ENCODE results near the gene KCNQ5. TPM values are rescaled to one million over a fixed set of nuclear protein-coding genes. Genes with fewer than 3 reads are reported as not detected.

Gene KCNQ5
- total RNA-seq, 1 experiment from 2014 or later, result 9.4 TPM

DNA sequence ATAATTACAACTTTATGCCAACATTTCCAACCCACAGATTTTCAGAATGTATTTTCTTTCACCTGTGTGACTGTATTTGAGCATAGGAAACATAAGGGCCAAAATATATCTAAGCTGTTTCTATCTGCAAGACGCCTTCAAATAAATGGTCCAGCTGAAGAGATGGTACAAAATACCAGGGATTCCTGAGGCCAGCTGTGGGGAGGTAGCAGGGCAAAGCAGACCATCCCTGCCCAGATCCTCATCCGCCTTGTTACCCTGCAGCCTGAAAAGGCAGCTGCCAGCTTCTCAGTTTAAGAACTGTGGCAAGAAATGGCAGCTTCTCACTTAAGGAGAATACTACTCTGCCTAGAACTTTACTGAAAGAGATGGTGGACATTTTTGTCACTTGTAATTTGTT lies 460.1 kb downstream of the KCNQ5 start:
- in situ Hi-C loops (cut with HindIII; ENCODE audit: low pct_unique_long_range_greater_than_20kb, low sequenced_read_pairs) (no loop called here), intact Hi-C loops (cut with micrococcal nuclease; ENCODE audit: unreplicated experiment) (no loop called here)
- TF ChIP-seq POLR2AphosphoS5 (IDR thresholded peaks at IDR 0.05; ENCODE audit: low read depth, low read length) (no peak), SIN3A (IDR thresholded peaks at IDR 0.05; ENCODE audit: borderline replicate concordance, insufficient read depth, low read depth, low read length) (no peak)
- H3K9me3 ChIP-seq (ENCODE audit: control insufficient read depth, insufficient read depth, low read depth, low read length), result no peaks in the 10 kb centered on the region
- no peak overlapping the region for H3K4me3 ChIP-seq (ENCODE audit: low read depth in 2 of 2, low read length in 2 of 2)
- ChIA-PET CTCF (no interaction called here), POLR2A (no interaction called here)
- DNase-seq (ENCODE audit: low read depth, low spot score) (no peak), ATAC-seq (no peak)
- no TSS peak for BruUV-seq (replicated peaks)
- no peak overlapping the region; the same call in 1 of the 2 replicates for H3K27ac ChIP-seq (ENCODE audit: low read length)
- peaks cover 19% of the 10 kb centered on the region for H3K4me1 ChIP-seq (ENCODE audit: control insufficient read depth, insufficient read depth, low read length)
- H3K36me3 ChIP-seq (ENCODE audit: control insufficient read depth, insufficient read depth, low read length), result no peaks in the 10 kb centered on the region
- H3K27me3 ChIP-seq (ENCODE audit: control insufficient read depth, insufficient read depth, low read length), result no peaks in the 10 kb centered on the region

DNA sequence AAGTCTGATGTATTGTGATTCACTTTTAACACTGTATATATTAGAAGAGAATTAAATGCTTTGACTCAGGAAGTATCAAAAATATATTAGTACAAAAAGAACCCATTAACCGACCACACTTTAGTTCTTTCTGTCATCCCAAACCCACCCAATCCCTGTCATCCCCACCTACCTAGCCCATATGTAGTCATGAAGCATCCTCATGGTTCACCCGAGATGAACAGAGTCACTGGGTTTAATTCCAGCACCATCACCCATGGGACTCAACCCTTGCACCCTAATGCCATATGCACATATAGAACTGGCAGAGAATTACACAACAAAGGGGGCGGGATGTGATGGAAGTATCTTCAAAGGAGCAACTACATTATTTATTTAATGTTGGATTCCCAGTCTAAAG lies 462.0 kb downstream of the KCNQ5 start:
- Histone ChIP-seq H3K27ac (ENCODE audit: low read length) (no peak overlapping the region), H3K9me3 (ENCODE audit: control insufficient read depth, insufficient read depth, low read depth, low read length) (no peaks in the 10 kb centered on the region), H3K27me3 (ENCODE audit: control insufficient read depth, insufficient read depth, low read length) (no peaks in the 10 kb centered on the region), H3K4me3 (ENCODE audit: low read depth in 2 of 2, low read length in 2 of 2) (no peak overlapping the region), H3K36me3 (ENCODE audit: control insufficient read depth, insufficient read depth, low read length) (no peaks in the 10 kb centered on the region), H3K4me1 (ENCODE audit: control insufficient read depth, insufficient read depth, low read length) (peaks cover 15% of the 10 kb centered on the region)
- no TSS peak for BruUV-seq (replicated peaks)
- ChIA-PET CTCF (no interaction called here), POLR2A (no interaction called here)
- in situ Hi-C loops (cut with HindIII; ENCODE audit: low pct_unique_long_range_greater_than_20kb, low sequenced_read_pairs), result no loop called here
- no peak for DNase-seq (ENCODE audit: low read depth, low spot score)
- intact Hi-C loops (cut with micrococcal nuclease; ENCODE audit: unreplicated experiment), result no loop called here
- ATAC-seq, result no peak
- TF ChIP-seq SIN3A (IDR thresholded peaks at IDR 0.05; ENCODE audit: borderline replicate concordance, insufficient read depth, low read depth, low read length), result no peak
- no peak for TF ChIP-seq TCF7L2 (IDR thresholded peaks at IDR 0.05; ENCODE audit: low read depth, low read length)
- TF ChIP-seq, protein P1, sequence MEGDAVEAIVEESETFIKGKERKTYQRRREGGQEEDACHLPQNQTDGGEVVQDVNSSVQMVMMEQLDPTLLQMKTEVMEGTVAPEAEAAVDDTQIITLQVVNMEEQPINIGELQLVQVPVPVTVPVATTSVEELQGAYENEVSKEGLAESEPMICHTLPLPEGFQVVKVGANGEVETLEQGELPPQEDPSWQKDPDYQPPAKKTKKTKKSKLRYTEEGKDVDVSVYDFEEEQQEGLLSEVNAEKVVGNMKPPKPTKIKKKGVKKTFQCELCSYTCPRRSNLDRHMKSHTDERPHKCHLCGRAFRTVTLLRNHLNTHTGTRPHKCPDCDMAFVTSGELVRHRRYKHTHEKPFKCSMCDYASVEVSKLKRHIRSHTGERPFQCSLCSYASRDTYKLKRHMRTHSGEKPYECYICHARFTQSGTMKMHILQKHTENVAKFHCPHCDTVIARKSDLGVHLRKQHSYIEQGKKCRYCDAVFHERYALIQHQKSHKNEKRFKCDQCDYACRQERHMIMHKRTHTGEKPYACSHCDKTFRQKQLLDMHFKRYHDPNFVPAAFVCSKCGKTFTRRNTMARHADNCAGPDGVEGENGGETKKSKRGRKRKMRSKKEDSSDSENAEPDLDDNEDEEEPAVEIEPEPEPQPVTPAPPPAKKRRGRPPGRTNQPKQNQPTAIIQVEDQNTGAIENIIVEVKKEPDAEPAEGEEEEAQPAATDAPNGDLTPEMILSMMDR (IDR thresholded peaks at IDR 0.05), result no peak
- no peak for TF ChIP-seq POLR2AphosphoS5 (IDR thresholded peaks at IDR 0.05; ENCODE audit: low read depth, low read length)
- TF ChIP-seq, protein P2, sequence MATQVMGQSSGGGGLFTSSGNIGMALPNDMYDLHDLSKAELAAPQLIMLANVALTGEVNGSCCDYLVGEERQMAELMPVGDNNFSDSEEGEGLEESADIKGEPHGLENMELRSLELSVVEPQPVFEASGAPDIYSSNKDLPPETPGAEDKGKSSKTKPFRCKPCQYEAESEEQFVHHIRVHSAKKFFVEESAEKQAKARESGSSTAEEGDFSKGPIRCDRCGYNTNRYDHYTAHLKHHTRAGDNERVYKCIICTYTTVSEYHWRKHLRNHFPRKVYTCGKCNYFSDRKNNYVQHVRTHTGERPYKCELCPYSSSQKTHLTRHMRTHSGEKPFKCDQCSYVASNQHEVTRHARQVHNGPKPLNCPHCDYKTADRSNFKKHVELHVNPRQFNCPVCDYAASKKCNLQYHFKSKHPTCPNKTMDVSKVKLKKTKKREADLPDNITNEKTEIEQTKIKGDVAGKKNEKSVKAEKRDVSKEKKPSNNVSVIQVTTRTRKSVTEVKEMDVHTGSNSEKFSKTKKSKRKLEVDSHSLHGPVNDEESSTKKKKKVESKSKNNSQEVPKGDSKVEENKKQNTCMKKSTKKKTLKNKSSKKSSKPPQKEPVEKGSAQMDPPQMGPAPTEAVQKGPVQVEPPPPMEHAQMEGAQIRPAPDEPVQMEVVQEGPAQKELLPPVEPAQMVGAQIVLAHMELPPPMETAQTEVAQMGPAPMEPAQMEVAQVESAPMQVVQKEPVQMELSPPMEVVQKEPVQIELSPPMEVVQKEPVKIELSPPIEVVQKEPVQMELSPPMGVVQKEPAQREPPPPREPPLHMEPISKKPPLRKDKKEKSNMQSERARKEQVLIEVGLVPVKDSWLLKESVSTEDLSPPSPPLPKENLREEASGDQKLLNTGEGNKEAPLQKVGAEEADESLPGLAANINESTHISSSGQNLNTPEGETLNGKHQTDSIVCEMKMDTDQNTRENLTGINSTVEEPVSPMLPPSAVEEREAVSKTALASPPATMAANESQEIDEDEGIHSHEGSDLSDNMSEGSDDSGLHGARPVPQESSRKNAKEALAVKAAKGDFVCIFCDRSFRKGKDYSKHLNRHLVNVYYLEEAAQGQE (IDR thresholded peaks at IDR 0.05; ENCODE audit: insufficient read depth in 1 of 2, low read depth in 2 of 2, low read length in 1 of 2), result no peak

DNA sequence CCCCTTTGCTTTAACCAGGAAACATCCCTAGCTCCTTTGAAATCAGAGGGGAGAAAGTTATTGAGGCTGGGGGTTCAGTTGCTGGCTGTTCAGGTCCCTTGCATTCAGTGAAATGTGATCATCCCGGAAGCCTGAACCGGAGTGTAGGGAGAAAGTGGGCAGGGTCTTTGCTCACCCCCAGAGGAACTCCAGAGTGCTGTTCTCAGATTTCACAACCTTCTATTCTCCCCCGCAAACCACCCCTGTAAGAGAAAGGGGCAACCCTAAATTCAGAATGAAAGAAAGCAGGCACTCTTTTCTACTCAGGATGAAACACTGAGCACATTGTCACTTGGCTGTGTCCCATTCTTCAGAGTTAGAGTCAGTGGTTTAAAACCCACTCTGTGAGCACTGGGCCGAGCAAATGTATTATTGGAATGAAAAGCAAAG lies 463.6 kb downstream of the KCNQ5 start:
- no peaks in the 10 kb centered on the region for H3K9me3 ChIP-seq (ENCODE audit: control insufficient read depth, insufficient read depth, low read depth, low read length)
- CTCF ChIA-PET, result no interaction called here
- ATAC-seq, result no peak
- H3K4me3 ChIP-seq (ENCODE audit: low read depth in 2 of 2, low read length in 2 of 2), result no peak overlapping the region
- POLR2A ChIA-PET, result no interaction called here
- intact Hi-C loops (cut with micrococcal nuclease; ENCODE audit: unreplicated experiment), result no loop called here
- H3K27me3 ChIP-seq (ENCODE audit: control insufficient read depth, insufficient read depth, low read length), result no peaks in the 10 kb centered on the region
- TF ChIP-seq TCF7L2 (IDR thresholded peaks at IDR 0.05; ENCODE audit: low read depth, low read length), result no peak
- peaks cover 3% of the 10 kb centered on the region for H3K4me1 ChIP-seq (ENCODE audit: control insufficient read depth, insufficient read depth, low read length)
- no peak overlapping the region for H3K27ac ChIP-seq (ENCODE audit: low read length)
- no peak for DNase-seq (ENCODE audit: low read depth, low spot score)
- H3K36me3 ChIP-seq (ENCODE audit: control insufficient read depth, insufficient read depth, low read length), result no peaks in the 10 kb centered on the region
- BruUV-seq (replicated peaks), result no TSS peak
- in situ Hi-C loops (cut with HindIII; ENCODE audit: low pct_unique_long_range_greater_than_20kb, low sequenced_read_pairs), result no loop called here

Data from Panc1 (cell line).